PC-9 (cell line): ENCODE measurements around the gene GPRC5C. TPM values are rescaled to one million over a fixed set of nuclear protein-coding genes. Genes with fewer than 3 reads are reported as not detected.
A peak's percentile ranks its signal among the peaks of the same experiment; 100 is the strongest.

Experiments used
- BruUV-seq: library from RNA; stranded (reverse); fragments of 400-500 nt; replicated peaks from 2 replicates; lab custom pipeline; 2021; lab: Mats Ljungman, UMichigan
- CTCF ChIA-PET: fragments of 300-600 bp; sonication (Branson Sonifier 250); formaldehyde crosslinking; loops from one replicate; lab custom pipeline; 2022; ENCODE audit warnings: antibody characterized with exemption; lab: Charles Lee
- POLR2A ChIA-PET: fragments of 300-600 bp; sonication (Branson Sonifier 250); formaldehyde crosslinking; loops from one replicate; lab custom pipeline; 2022; ENCODE audit warnings: antibody characterized with exemption; ENCODE audit not compliant: unreplicated experiment; lab: Charles Lee
- DNase-seq, 2 experiments: peaks; one replicate each; pipeline versions ENCODE4 v3.0.0 to v3.0.0-alpha.2; 2015 to 2022; ENCODE audit warnings: mixed read lengths in 1 of 2
- H2AFZ ChIP-seq: fragments of 200-600 bp; sonication (generic); 2 replicates; pipeline ENCODE4 v1.8.1; 2017; ENCODE audit warnings: antibody characterized with exemption
- H3F3A ChIP-seq: fragments of 200-600 bp; sonication (generic); 2 replicates; pipeline ENCODE4 v1.8.1; 2017; ENCODE audit warnings: antibody characterized with exemption, mild to moderate bottlenecking, low read depth; ENCODE audit not compliant: insufficient read depth
- H3K27ac ChIP-seq: fragments of 200-600 bp; sonication (generic); 2 replicates; pipeline ENCODE4 v1.6.1; 2016; ENCODE audit warnings: mixed run types
- H3K27me3 ChIP-seq: fragments of 200-600 bp; sonication (generic); 2 replicates; pipeline ENCODE4 v1.6.1; 2016; ENCODE audit warnings: low read depth, mixed run types; ENCODE audit not compliant: insufficient read depth
- H3K36me3 ChIP-seq: fragments of 200-600 bp; sonication (generic); 2 replicates; pipeline ENCODE4 v1.6.1; 2016; ENCODE audit warnings: low read depth, mixed run types
- H3K4me1 ChIP-seq: fragments of 200-600 bp; sonication (generic); replicated peaks from 2 replicates; pipeline ENCODE4 v1.6.1; 2016; ENCODE audit warnings: mixed run types; ENCODE audit not compliant: insufficient read depth
- H3K4me2 ChIP-seq: fragments of 200-600 bp; sonication (generic); 2 replicates; pipeline ENCODE4 v1.6.1; 2017; ENCODE audit warnings: mixed run types
- H3K4me3 ChIP-seq: fragments of 200-600 bp; sonication (generic); 2 replicates; pipeline ENCODE4 v1.6.1; 2016; ENCODE audit warnings: mixed run types
- H3K79me2 ChIP-seq: fragments of 200-600 bp; sonication (generic); 2 replicates; pipeline ENCODE4 v1.6.1; 2017; ENCODE audit warnings: low read depth, mixed run types
- H3K9me2 ChIP-seq: fragments of 200-600 bp; sonication (generic); 2 replicates; pipeline ENCODE4 v1.8.1; 2017; ENCODE audit warnings: mild to moderate bottlenecking; ENCODE audit not compliant: insufficient read depth
- H3K9me3 ChIP-seq: fragments of 200-600 bp; sonication (generic); 2 replicates; pipeline ENCODE4 v1.8.1; 2016; ENCODE audit warnings: low read depth; ENCODE audit not compliant: insufficient read depth
- H4K20me1 ChIP-seq: fragments of 200-600 bp; sonication (generic); 2 replicates; pipeline ENCODE4 v1.8.1; 2017; ENCODE audit not compliant: insufficient read depth
- CTCF ChIP-seq: fragments of 200-600 bp; sonication (generic); conservative IDR thresholded peaks from 2 replicates; pipeline ENCODE4 v1.6.1; 2017; ENCODE audit warnings: mixed run types, antibody characterized with exemption, mild to moderate bottlenecking, moderate library complexity
- EZH2 ChIP-seq: fragments of 200-600 bp; sonication (generic); IDR thresholded peaks from 2 replicates; pipeline ENCODE4 v1.8.0; 2017; ENCODE audit warnings: antibody characterized with exemption, low read depth
- intact Hi-C: fragments of 100-400 bp; cut with micrococcal nuclease; formaldehyde crosslinking; loops from one replicate; pipeline ENCODE4 v1.10.0; 2022; ENCODE audit not compliant: unreplicated experiment
- total RNA-seq: library from RNA; stranded (reverse); gene quantifications from 2 replicates; pipeline ENCODE4 v1.2.3, GENCODE V29; 2021

The GPRC5C gene
- total RNA-seq, 1 experiment from 2014 or later, result 27.9 TPM

GRCh38 chr17:74457146-74457819 lies 25.4 kb downstream of the GPRC5C start:
- H4K20me1 ChIP-seq, result no peaks in the 10 kb centered on the region
- ChIA-PET POLR2A (interaction anchor here (0.6 kb wide), 1 partner anchor 158 kb away, joined by 3 read pairs; no protein-coding TSS in a partner anchor), CTCF (interaction anchor here (1.0 to 1.3 kb wide), 2 partner anchors 77 to 78 kb away, joined by 5 to 6 read pairs; no protein-coding TSS in a partner anchor)
- H2AFZ ChIP-seq, result no peak overlapping the region
- TF ChIP-seq EZH2 (no peak), CTCF (peak; percentile 98)
- no TSS peak for BruUV-seq
- DNase-seq, result peak in 1 of 2 experiments; percentile 63
- H3K4me3 ChIP-seq, result no peak overlapping the region
- H3K27me3 ChIP-seq, result peaks cover 30% of the 10 kb centered on the region
- no peaks in the 10 kb centered on the region for H3K9me3 ChIP-seq
- H3K27ac ChIP-seq, result no peak overlapping the region
- no peaks in the 10 kb centered on the region for H3K79me2 ChIP-seq
- H3K9me2 ChIP-seq, result no peaks in the 10 kb centered on the region
- no peaks in the 10 kb centered on the region for H3K36me3 ChIP-seq
- no peaks in the 10 kb centered on the region for H3F3A ChIP-seq
- intact Hi-C loops, result loop anchor here (1.0 to 10.0 kb wide), 6 partner anchors 26 to 242 kb away; partner anchors contain the start of gene TTYH2
- peaks cover 7% of the 10 kb centered on the region; the same call in 1 of the 2 replicates for H3K4me1 ChIP-seq
- H3K4me2 ChIP-seq, result no peak overlapping the region

- CTCF ChIA-PET, result interaction anchor here (1.0 to 1.3 kb wide), 2 partner anchors 77 to 79 kb away, joined by 5 to 6 read pairs; no protein-coding TSS in a partner anchor
- BruUV-seq, result no TSS peak
- Histone ChIP-seq H3K4me2 (no peak overlapping the region), H3K27ac (no peak overlapping the region), H3K9me2 (no peaks in the 10 kb centered on the region), H3K4me3 (no peak overlapping the region), H2AFZ (no peak overlapping the region), H3K36me3 (no peaks in the 10 kb centered on the region), H3K79me2 (no peaks in the 10 kb centered on the region), H3K27me3 (peaks cover 30% of the 10 kb centered on the region), H3F3A (no peaks in the 10 kb centered on the region), H4K20me1 (no peaks in the 10 kb centered on the region), H3K4me1 (peaks cover 7% of the 10 kb centered on the region; the same call in 1 of the 2 replicates), H3K9me3 (no peaks in the 10 kb centered on the region)
- POLR2A ChIA-PET, result no interaction called here
- TF ChIP-seq EZH2, result no peak
- peak; percentile 31; the same call in 1 of the 2 replicates for TF ChIP-seq CTCF
- intact Hi-C loops, result loop anchor here (1.0 to 10.0 kb wide), 6 partner anchors 27 to 243 kb away; partner anchors contain the start of gene TTYH2
- DNase-seq, result no peak
Measured at GRCh38 chr17:74457820-74458166, 25.9 kb downstream of the GPRC5C start.

GRCh38 chr17:74458835-74459234 lies 26.9 kb downstream of the GPRC5C start:
- intact Hi-C loops, result loop anchor here (10.0 kb wide), 2 partner anchors 154 to 244 kb away; partner anchors contain the start of gene TTYH2
- CTCF ChIA-PET, result interaction anchor here (1.2 kb wide), 1 partner anchor 80 kb away, joined by 3 read pairs; no protein-coding TSS in a partner anchor

More at GRCh38 chr17:74458835-74459234, 26.9 kb downstream of the GPRC5C start:
- no peaks in the 10 kb centered on the region for H3K36me3 ChIP-seq
- no peaks in the 10 kb centered on the region for H3K9me2 ChIP-seq
- TF ChIP-seq EZH2 (no peak), CTCF (no peak)
- H3K79me2 ChIP-seq, result no peaks in the 10 kb centered on the region
- H3K9me3 ChIP-seq, result no peaks in the 10 kb centered on the region
- H3K4me2 ChIP-seq, result no peak overlapping the region
- H3K4me3 ChIP-seq, result no peak overlapping the region
- no peak overlapping the region for H2AFZ ChIP-seq
- BruUV-seq, result no TSS peak
- peaks cover 30% of the 10 kb centered on the region for H3K27me3 ChIP-seq
- H3K4me1 ChIP-seq, result peaks cover 7% of the 10 kb centered on the region; the same call in 1 of the 2 replicates
- H3K27ac ChIP-seq, result no peak overlapping the region
- H4K20me1 ChIP-seq, result no peaks in the 10 kb centered on the region
- POLR2A ChIA-PET, result no interaction called here
- no peaks in the 10 kb centered on the region for H3F3A ChIP-seq
- no peak for DNase-seq
